H9 (cell line): ENCODE results near the gene GPR68. TPM values are rescaled to one million over a fixed set of nuclear protein-coding genes. Genes with fewer than 3 reads are reported as not detected.

Experiments
- DNase-seq: peaks from one replicate; pipeline ENCODE4 v3.0.0-alpha.2; 2017
- H2AFZ ChIP-seq: one replicate; pipeline ENCODE4 v1.6.1; 2013; ENCODE audit warnings: mild to moderate bottlenecking, low read length, control low read depth, moderate library complexity
- H2AK5ac ChIP-seq: 2 replicates; pipeline ENCODE4 v1.6.1; 2013; ENCODE audit warnings: low read length, control low read depth, mixed read lengths; ENCODE audit not compliant: insufficient read length
- H2BK120ac ChIP-seq: one replicate; pipeline ENCODE4 v1.6.1; 2013; ENCODE audit warnings: low read depth, mild to moderate bottlenecking, low read length, control low read depth, inconsistent platforms; ENCODE audit not compliant: poor library complexity, severe bottlenecking
- H2BK12ac ChIP-seq: 2 replicates; pipeline ENCODE4 v1.6.1; 2013; ENCODE audit warnings: low read length, control low read depth, mixed read lengths, low read depth; ENCODE audit not compliant: insufficient read length
- H2BK15ac ChIP-seq: 2 replicates; pipeline ENCODE4 v1.6.1; 2013; ENCODE audit warnings: low read depth, low read length, control low read depth
- H2BK20ac ChIP-seq: one replicate; pipeline ENCODE4 v1.6.1; 2013; ENCODE audit warnings: low read depth, mild to moderate bottlenecking, low read length, control low read depth, inconsistent platforms; ENCODE audit not compliant: poor library complexity, severe bottlenecking
- H2BK5ac ChIP-seq: 2 replicates; pipeline ENCODE4 v1.6.1; 2013; ENCODE audit warnings: low read length, control low read depth, mixed read lengths; ENCODE audit not compliant: insufficient read length
- H3K14ac ChIP-seq: 2 replicates; pipeline ENCODE4 v1.6.1; 2013; ENCODE audit warnings: low read length, control low read depth; ENCODE audit not compliant: insufficient read depth
- H3K18ac ChIP-seq: 2 replicates; pipeline ENCODE4 v1.6.1; 2013; ENCODE audit warnings: low read depth, mild to moderate bottlenecking, mixed read lengths, low read length, control low read depth; ENCODE audit not compliant: insufficient read length
- H3K23ac ChIP-seq: 2 replicates; pipeline ENCODE4 v1.6.1; 2013; ENCODE audit warnings: low read length, control low read depth, mixed read lengths, low read depth; ENCODE audit not compliant: insufficient read length
- H3K23me2 ChIP-seq: 2 replicates; pipeline ENCODE4 v1.6.1; 2013; ENCODE audit warnings: low read depth, mild to moderate bottlenecking, mixed read lengths, low read length, control low read depth; ENCODE audit not compliant: insufficient read length, poor library complexity, severe bottlenecking
- H3K27ac ChIP-seq: 2 replicates; pipeline ENCODE4 v1.5.1; 2013; ENCODE audit warnings: low read length, control low read depth, mixed read lengths, low read depth; ENCODE audit not compliant: insufficient read length
- H3K27me3 ChIP-seq: 2 replicates; pipeline ENCODE4 v1.6.1; 2013; ENCODE audit warnings: low read length, control low read depth, inconsistent platforms; ENCODE audit not compliant: insufficient read depth
- H3K4ac ChIP-seq: 2 replicates; pipeline ENCODE4 v1.6.1; 2013; ENCODE audit warnings: low read depth, mild to moderate bottlenecking, control low read depth, inconsistent platforms, low read length, moderate library complexity
- H3K4me1 ChIP-seq: 2 replicates; pipeline ENCODE4 v1.6.1; 2013; ENCODE audit warnings: low read length, control low read depth, inconsistent platforms; ENCODE audit not compliant: insufficient read depth
- H3K4me2 ChIP-seq: 2 replicates; pipeline ENCODE4 v1.6.1; 2013; ENCODE audit warnings: low read length, control low read depth, mixed read lengths; ENCODE audit not compliant: insufficient read length, insufficient read depth
- H3K56ac ChIP-seq: 2 replicates; pipeline ENCODE4 v1.6.1; 2013; ENCODE audit warnings: low read depth, mild to moderate bottlenecking, mixed read lengths, low read length, control low read depth; ENCODE audit not compliant: insufficient read length
- H3K79me1 ChIP-seq: 2 replicates; pipeline ENCODE4 v1.6.1; 2013; ENCODE audit warnings: low read depth, mild to moderate bottlenecking, moderate library complexity, low read length, control low read depth, inconsistent platforms; ENCODE audit not compliant: insufficient read depth, poor library complexity, severe bottlenecking
- H3K79me2 ChIP-seq: 2 replicates; pipeline ENCODE4 v1.6.1; 2013; ENCODE audit warnings: low read length, control low read depth, inconsistent platforms; ENCODE audit not compliant: insufficient read depth
- H3K9ac ChIP-seq: 2 replicates; pipeline ENCODE4 v1.6.1; 2013; ENCODE audit warnings: low read length, control low read depth, mixed read lengths; ENCODE audit not compliant: insufficient read length; ENCODE audit errors: extremely low read depth
- H3K9me3 ChIP-seq: one replicate; pipeline ENCODE4 v1.6.1; 2013; ENCODE audit warnings: low read depth, low read length, inconsistent platforms; ENCODE audit not compliant: control insufficient read depth
- H3T11ph ChIP-seq: one replicate; pipeline ENCODE4 v1.6.1; 2013; ENCODE audit warnings: mild to moderate bottlenecking, low read length, control low read depth, inconsistent platforms
- H4K20me1 ChIP-seq: one replicate; pipeline ENCODE4 v1.6.1; 2013; ENCODE audit not compliant: control insufficient read depth, insufficient read length, insufficient read depth
- H4K5ac ChIP-seq: 2 replicates; pipeline ENCODE4 v1.6.1; 2013; ENCODE audit warnings: low read depth, mild to moderate bottlenecking, mixed read lengths, low read length, control low read depth; ENCODE audit not compliant: insufficient read length
- H4K8ac ChIP-seq: replicated peaks from 2 replicates; pipeline ENCODE4 v1.6.1; 2013; ENCODE audit warnings: low read length, control low read depth, mixed read lengths, low read depth; ENCODE audit not compliant: insufficient read length
- H4K91ac ChIP-seq: 2 replicates; pipeline ENCODE4 v1.6.1; 2013; ENCODE audit warnings: low read depth, mild to moderate bottlenecking, moderate library complexity, mixed read lengths, low read length, control low read depth; ENCODE audit not compliant: insufficient read length
- H3K27ac Mint-ChIP-seq, 3 experiments: 2 replicates in 2 of 3; 3 replicates in 1 of 3; pipeline ENCODE4 v1.8.0; 2020 to 2021; ENCODE audit warnings: mixed read lengths in 3 of 3, mild to moderate bottlenecking in 1 of 3, moderate library complexity in 1 of 3
- H3K27me3 Mint-ChIP-seq: 2 replicates; pipeline ENCODE4 v1.8.0; 2021; ENCODE audit warnings: low read depth, mild to moderate bottlenecking, moderate library complexity, mixed read lengths
- H3K36me3 Mint-ChIP-seq, 3 experiments: 2 replicates in 2 of 3; 3 replicates in 1 of 3; pipeline ENCODE4 v1.8.0; 2020 to 2021; ENCODE audit warnings: low read depth in 3 of 3, mixed read lengths in 3 of 3; ENCODE audit not compliant: insufficient read depth in 1 of 3
- H3K4me1 Mint-ChIP-seq, 2 experiments: 2 replicates each; pipeline ENCODE4 v1.8.0; 2020; ENCODE audit warnings: mixed read lengths in 2 of 2
- H3K4me3 Mint-ChIP-seq, 2 experiments: 2 replicates in 1 of 2; 3 replicates in 1 of 2; pipeline ENCODE4 v1.8.0; 2020 to 2021; ENCODE audit warnings: mild to moderate bottlenecking in 2 of 2, mixed read lengths in 2 of 2, moderate library complexity in 1 of 2
- H3K9me3 Mint-ChIP-seq, 2 experiments: 2 replicates in 1 of 2; 3 replicates in 1 of 2; pipeline ENCODE4 v1.8.0; 2020; ENCODE audit warnings: mild to moderate bottlenecking in 2 of 2, mixed read lengths in 2 of 2, moderate library complexity in 1 of 2
- CTCF ChIP-seq: fragments of 200-600 bp; sonication (generic); conservative IDR thresholded peaks from 3 replicates; pipeline ENCODE4 v1.8.0; 2021; ENCODE audit warnings: antibody characterized with exemption, mild to moderate bottlenecking
- WGBS: extraction: QIAGEN DNeasy Blood & Tissue Kit; methylation state at CpG from one replicate; pipeline ENCODE4 v1.1.7; 2013; ENCODE audit warnings: missing lambda C conversion rate, low lambda C conversion rate, mixed read lengths; ENCODE audit not compliant: insufficient read length; ENCODE audit errors: extremely low coverage; 5-methylcytosine and 5-hydroxymethylcytosine counted together
- total RNA-seq: library from RNA; stranded (reverse); gene quantifications from 2 replicates; pipeline ENCODE4 v1.2.1, GENCODE V29; 2021

The GPR68 gene
- total RNA-seq, 1 experiment from 2014 or later = 0.33 TPM

- Histone ChIP-seq H3K4ac (no peak overlapping the region), H3K79me1 (no peaks in the 10 kb centered on the region), H3K4me1 (no peaks in the 10 kb centered on the region), H3K18ac (no peak overlapping the region), H2BK5ac (no peak overlapping the region), H2BK120ac (no peak overlapping the region), H3K27me3 (no peaks in the 10 kb centered on the region), H2BK15ac (no peak overlapping the region), H3K23me2 (no peaks in the 10 kb centered on the region), H2AFZ (no peak overlapping the region), H3K9me3 (no peaks in the 10 kb centered on the region), H3K9ac (no peak overlapping the region), H3K27ac (no peak overlapping the region), H3K79me2 (no peaks in the 10 kb centered on the region), H4K5ac (peak overlapping the region; percentile 1), H2BK20ac (no peak overlapping the region), H4K20me1 (peaks cover 2% of the 10 kb centered on the region), H3K56ac (no peak overlapping the region), H4K8ac (no peak overlapping the region), H3K14ac (no peak overlapping the region), H3T11ph (no peak overlapping the region), H2AK5ac (no peak overlapping the region), H2BK12ac (no peak overlapping the region), H3K23ac (no peak overlapping the region), H4K91ac (no peak overlapping the region), H3K4me2 (no peak overlapping the region)
- no peaks in the 10 kb centered on the region for H3K9me3 Mint-ChIP-seq
- no peak for TF ChIP-seq CTCF
- H3K4me1 Mint-ChIP-seq = no peaks in the 10 kb centered on the region
- no peak for DNase-seq
- peak overlapping the region in 1 of 3 experiments; percentile 49; a peak in 1 of 7 replicates for H3K27ac Mint-ChIP-seq
- no peak overlapping the region for H3K4me3 Mint-ChIP-seq
- peaks cover 30 to 88% (median 49%) of the 10 kb centered on the region in 3 experiments; a peak in 6 of 7 replicates for H3K36me3 Mint-ChIP-seq
- WGBS = no CpG with 5 or more reads among the region's 12 CpGs
- no peaks in the 10 kb centered on the region for H3K27me3 Mint-ChIP-seq
Observed at GRCh38 chr14:91293281-91293680, 48.8 kb upstream of the GPR68 start.
